ENCODE data around the gene KRTAP25-1. TPM values are rescaled to one million over a fixed set of nuclear protein-coding genes. Genes with fewer than 3 reads are reported as not detected.

Gene KRTAP25-1
- total and polyA plus RNA-seq, 4 donors = not detected

- H3K4me1 ChIP-seq (ENCODE audit: control insufficient read depth, insufficient read depth, low read length) = no peaks in the 10 kb centered on the region
- 100% methylated on average over 1 of the region's 1 CpG for WGBS (ENCODE audit: insufficient coverage)
Observed at GRCh38 chr21:30255679-30256078, 33.6 kb downstream of the KRTAP25-1 start.

GRCh38 chr21:30251781-30252180, 37.5 kb downstream of the KRTAP25-1 start:
- Histone ChIP-seq H3K4me3 (ENCODE audit: low read depth, low read length) (no peak overlapping the region), H3K27ac (ENCODE audit: low read depth, low read length) (no peak overlapping the region), H3K4me1 (ENCODE audit: control insufficient read depth, insufficient read depth, low read length) (no peaks in the 10 kb centered on the region), H3K9me3 (ENCODE audit: control insufficient read depth, insufficient read depth, low read length) (no peaks in the 10 kb centered on the region), H3K36me3 (ENCODE audit: control insufficient read depth, insufficient read depth, low read length) (no peaks in the 10 kb centered on the region), H3K27me3 (ENCODE audit: control insufficient read depth, insufficient read depth, low read length) (no peaks in the 10 kb centered on the region)
- DNase-seq (ENCODE audit: low read depth in 4 of 6, low spot score in 6 of 6) = no peak
- WGBS (ENCODE audit: insufficient coverage) = no CpG with 5 or more reads among the region's 1 CpG

More at GRCh38 chr21:30255679-30256078, 33.6 kb downstream of the KRTAP25-1 start:
- H3K36me3 ChIP-seq (ENCODE audit: control insufficient read depth, insufficient read depth, low read length) = no peaks in the 10 kb centered on the region
- H3K4me3 ChIP-seq (ENCODE audit: low read depth, low read length) = no peak overlapping the region
- H3K27ac ChIP-seq (ENCODE audit: low read depth, low read length) = no peak overlapping the region
- H3K9me3 ChIP-seq (ENCODE audit: control insufficient read depth, insufficient read depth, low read length) = no peaks in the 10 kb centered on the region
- H3K27me3 ChIP-seq (ENCODE audit: control insufficient read depth, insufficient read depth, low read length) = no peaks in the 10 kb centered on the region
- DNase-seq (ENCODE audit: low read depth in 4 of 6, low spot score in 6 of 6) = no peak

- Histone ChIP-seq H3K27me3 (ENCODE audit: control insufficient read depth, insufficient read depth, low read length) (no peaks in the 10 kb centered on the region), H3K4me3 (ENCODE audit: low read depth, low read length) (no peak overlapping the region), H3K9me3 (ENCODE audit: control insufficient read depth, insufficient read depth, low read length) (no peaks in the 10 kb centered on the region), H3K36me3 (ENCODE audit: control insufficient read depth, insufficient read depth, low read length) (no peaks in the 10 kb centered on the region), H3K27ac (ENCODE audit: low read depth, low read length) (no peak overlapping the region), H3K4me1 (ENCODE audit: control insufficient read depth, insufficient read depth, low read length) (no peaks in the 10 kb centered on the region)
- no CpG with 5 or more reads among the region's 3 CpGs for WGBS (ENCODE audit: insufficient coverage)
- no peak for DNase-seq (ENCODE audit: low read depth in 4 of 6, low spot score in 6 of 6)
Observed at GRCh38 chr21:30249936-30250335, 39.4 kb downstream of the KRTAP25-1 start.

- H3K9me3 ChIP-seq (ENCODE audit: control insufficient read depth, insufficient read depth, low read length) = no peaks in the 10 kb centered on the region
- 92% methylated on average over 7 of the region's 9 CpGs for WGBS (ENCODE audit: insufficient coverage)
- no peak for DNase-seq (ENCODE audit: low read depth in 4 of 6, low spot score in 6 of 6)
- no peaks in the 10 kb centered on the region for H3K27me3 ChIP-seq (ENCODE audit: control insufficient read depth, insufficient read depth, low read length)
- H3K4me3 ChIP-seq (ENCODE audit: low read depth, low read length) = no peak overlapping the region
- no peaks in the 10 kb centered on the region for H3K4me1 ChIP-seq (ENCODE audit: control insufficient read depth, insufficient read depth, low read length)
- no peak overlapping the region for H3K27ac ChIP-seq (ENCODE audit: low read depth, low read length)
- no peaks in the 10 kb centered on the region for H3K36me3 ChIP-seq (ENCODE audit: control insufficient read depth, insufficient read depth, low read length)
Observed at GRCh38 chr21:30248844-30249243, 40.5 kb downstream of the KRTAP25-1 start.

- no peaks in the 10 kb centered on the region for H3K36me3 ChIP-seq (ENCODE audit: control insufficient read depth, insufficient read depth, low read length)
- H3K27ac ChIP-seq (ENCODE audit: low read depth, low read length) = no peak overlapping the region
- H3K27me3 ChIP-seq (ENCODE audit: control insufficient read depth, insufficient read depth, low read length) = no peaks in the 10 kb centered on the region
- no peaks in the 10 kb centered on the region for H3K4me1 ChIP-seq (ENCODE audit: control insufficient read depth, insufficient read depth, low read length)
- H3K9me3 ChIP-seq (ENCODE audit: control insufficient read depth, insufficient read depth, low read length) = no peaks in the 10 kb centered on the region
- no peak overlapping the region for H3K4me3 ChIP-seq (ENCODE audit: low read depth, low read length)
- DNase-seq (ENCODE audit: low read depth in 4 of 6, low spot score in 6 of 6) = no peak
Observed at GRCh38 chr21:30245061-30245460, 44.3 kb downstream of the KRTAP25-1 start.

GRCh38 chr21:30243691-30244090, 45.6 kb downstream of the KRTAP25-1 start:
- Histone ChIP-seq H3K9me3 (ENCODE audit: control insufficient read depth, insufficient read depth, low read length) (no peaks in the 10 kb centered on the region), H3K36me3 (ENCODE audit: control insufficient read depth, insufficient read depth, low read length) (no peaks in the 10 kb centered on the region), H3K4me1 (ENCODE audit: control insufficient read depth, insufficient read depth, low read length) (no peaks in the 10 kb centered on the region), H3K27me3 (ENCODE audit: control insufficient read depth, insufficient read depth, low read length) (no peaks in the 10 kb centered on the region), H3K27ac (ENCODE audit: low read depth, low read length) (no peak overlapping the region), H3K4me3 (ENCODE audit: low read depth, low read length) (no peak overlapping the region)
- DNase-seq (ENCODE audit: low read depth in 4 of 6, low spot score in 6 of 6) = no peak

GRCh38 chr21:30240661-30241060, 48.7 kb downstream of the KRTAP25-1 start:
- H3K27me3 ChIP-seq (ENCODE audit: control insufficient read depth, insufficient read depth, low read length) = no peaks in the 10 kb centered on the region
- no peak overlapping the region for H3K4me3 ChIP-seq (ENCODE audit: low read depth, low read length)
- H3K4me1 ChIP-seq (ENCODE audit: control insufficient read depth, insufficient read depth, low read length) = no peaks in the 10 kb centered on the region
- no peak overlapping the region for H3K27ac ChIP-seq (ENCODE audit: low read depth, low read length)
- H3K36me3 ChIP-seq (ENCODE audit: control insufficient read depth, insufficient read depth, low read length) = no peaks in the 10 kb centered on the region
- DNase-seq (ENCODE audit: low read depth in 4 of 6, low spot score in 6 of 6) = no peak
- no peaks in the 10 kb centered on the region for H3K9me3 ChIP-seq (ENCODE audit: control insufficient read depth, insufficient read depth, low read length)
- WGBS (ENCODE audit: insufficient coverage) = 100% methylated on average over 1 of the region's 3 CpGs

Other genes with a start within 250 kb of the KRTAP25-1 start
- gene CLDN17, start 122.7 kb downstream of the KRTAP25-1 start, total RNA-seq = not detected
- gene CLDN17, start 122.7 kb downstream of the KRTAP25-1 start, polyA plus RNA-seq (ENCODE audit: insufficient read length in 2 of 2) = not detected
- under 1 TPM in 1 of 2 donors, not detected in 1; 0.11 TPM for gene CLDN8, start 73.4 kb downstream of the KRTAP25-1 start, total RNA-seq
- under 1 TPM in 1 of 2 donors, not detected in 1; 0.20 TPM for gene CLDN8, start 73.4 kb downstream of the KRTAP25-1 start, polyA plus RNA-seq (ENCODE audit: insufficient read length in 2 of 2)
- gene KRTAP24-1, start 6.6 kb downstream of the KRTAP25-1 start, total RNA-seq = not detected
- gene KRTAP24-1, start 6.6 kb downstream of the KRTAP25-1 start, polyA plus RNA-seq (ENCODE audit: insufficient read length in 2 of 2) = not detected
- not detected for gene KRTAP26-1, start 30.8 kb upstream of the KRTAP25-1 start, total RNA-seq
- gene KRTAP26-1, start 30.8 kb upstream of the KRTAP25-1 start, polyA plus RNA-seq (ENCODE audit: insufficient read length in 2 of 2) = not detected
- not detected for gene KRTAP27-1, start 48.2 kb upstream of the KRTAP25-1 start, total RNA-seq
- not detected for gene KRTAP27-1, start 48.2 kb upstream of the KRTAP25-1 start, polyA plus RNA-seq (ENCODE audit: insufficient read length in 2 of 2)
- gene KRTAP23-1, start 59.1 kb upstream of the KRTAP25-1 start, total RNA-seq = not detected
- gene KRTAP23-1, start 59.1 kb upstream of the KRTAP25-1 start, polyA plus RNA-seq (ENCODE audit: insufficient read length in 2 of 2) = not detected
- not detected for gene KRTAP13-2, start 82.8 kb upstream of the KRTAP25-1 start, total RNA-seq
- not detected for gene KRTAP13-2, start 82.8 kb upstream of the KRTAP25-1 start, polyA plus RNA-seq (ENCODE audit: insufficient read length in 2 of 2)
- gene KRTAP13-1, start 106.5 kb upstream of the KRTAP25-1 start, total RNA-seq = not detected
- not detected for gene KRTAP13-1, start 106.5 kb upstream of the KRTAP25-1 start, polyA plus RNA-seq (ENCODE audit: insufficient read length in 2 of 2)
- not detected for gene KRTAP13-3, start 136.4 kb upstream of the KRTAP25-1 start, total RNA-seq
- not detected for gene KRTAP13-3, start 136.4 kb upstream of the KRTAP25-1 start, polyA plus RNA-seq (ENCODE audit: insufficient read length in 2 of 2)
- gene KRTAP13-4, start 140.7 kb upstream of the KRTAP25-1 start, total RNA-seq = not detected
- gene KRTAP13-4, start 140.7 kb upstream of the KRTAP25-1 start, polyA plus RNA-seq (ENCODE audit: insufficient read length in 2 of 2) = not detected
- not detected for gene KRTAP15-1, start 150.8 kb upstream of the KRTAP25-1 start, total RNA-seq
- gene KRTAP15-1, start 150.8 kb upstream of the KRTAP25-1 start, polyA plus RNA-seq (ENCODE audit: insufficient read length in 2 of 2) = not detected
- gene KRTAP19-1, start 190.9 kb upstream of the KRTAP25-1 start, total RNA-seq = not detected
- gene KRTAP19-1, start 190.9 kb upstream of the KRTAP25-1 start, polyA plus RNA-seq (ENCODE audit: insufficient read length in 2 of 2) = not detected
- not detected for gene KRTAP19-2, start 197.9 kb upstream of the KRTAP25-1 start, total RNA-seq
- not detected for gene KRTAP19-2, start 197.9 kb upstream of the KRTAP25-1 start, polyA plus RNA-seq (ENCODE audit: insufficient read length in 2 of 2)
- gene KRTAP19-3, start 202.5 kb upstream of the KRTAP25-1 start, total RNA-seq = not detected
- gene KRTAP19-3, start 202.5 kb upstream of the KRTAP25-1 start, polyA plus RNA-seq (ENCODE audit: insufficient read length in 2 of 2) = not detected
- not detected for gene KRTAP19-4, start 207.7 kb upstream of the KRTAP25-1 start, total RNA-seq
- gene KRTAP19-4, start 207.7 kb upstream of the KRTAP25-1 start, polyA plus RNA-seq (ENCODE audit: insufficient read length in 2 of 2) = not detected
- not detected for gene KRTAP19-5, start 212.6 kb upstream of the KRTAP25-1 start, total RNA-seq
- gene KRTAP19-5, start 212.6 kb upstream of the KRTAP25-1 start, polyA plus RNA-seq (ENCODE audit: insufficient read length in 2 of 2) = not detected

Data from spinal cord (tissue), 10 donors.